SU-DHL-6 (cell line): Measurements from ENCODE around the gene TRPM3.

ENCODE experiments used
- H2AFZ ChIP-seq: fragments of 200-600 bp; sonication (generic); 2 replicates; pipeline ENCODE4 v1.6.1; 2014; ENCODE audit warnings: low read depth, mild to moderate bottlenecking, moderate library complexity, mixed read lengths, antibody characterized with exemption, low read length; ENCODE audit not compliant: severe bottlenecking
- H3F3A ChIP-seq: fragments of 200-600 bp; shearing (Covaris generic); 2 replicates; pipeline ENCODE4 v1.6.0; 2016; ENCODE audit warnings: antibody characterized with exemption, mild to moderate bottlenecking; ENCODE audit not compliant: insufficient read depth
- H3K27ac ChIP-seq: fragments of 200-600 bp; sonication (generic); 2 replicates; pipeline ENCODE4 v1.5.1; 2016; ENCODE audit warnings: low read depth, mild to moderate bottlenecking, low read length, moderate library complexity, mixed read lengths
- H3K27me3 ChIP-seq: fragments of 200-600 bp; sonication (generic), shearing (Covaris generic); 2 replicates; pipeline ENCODE4 v1.6.0; 2014; ENCODE audit warnings: mild to moderate bottlenecking, low read length
- H3K36me3 ChIP-seq: fragments of 200-600 bp; sonication (generic); 2 replicates; pipeline ENCODE4 v1.6.1; 2014; ENCODE audit warnings: mild to moderate bottlenecking, low read length, mixed read lengths
- H3K4me2 ChIP-seq: fragments of 300-600, 200-600 bp; shearing (Covaris generic), sonication (generic); 2 replicates; pipeline ENCODE4 v1.6.0; 2014; ENCODE audit warnings: low read length, low read depth, mild to moderate bottlenecking; ENCODE audit not compliant: poor library complexity, severe bottlenecking
- H3K4me3 ChIP-seq: fragments of 200-600 bp; sonication (generic); 2 replicates; pipeline ENCODE4 v1.5.1; 2014; ENCODE audit warnings: antibody characterized with exemption, low read length, mild to moderate bottlenecking, mixed read lengths; ENCODE audit not compliant: insufficient read depth, poor library complexity, severe bottlenecking
- H3K79me2 ChIP-seq: fragments of 200-600 bp; sonication (generic); 2 replicates; pipeline ENCODE4 v1.6.1; 2014; ENCODE audit warnings: mild to moderate bottlenecking, low read length, moderate library complexity; ENCODE audit not compliant: insufficient read depth
- H3K9ac ChIP-seq: fragments of 200-600 bp; sonication (generic); 2 replicates; pipeline ENCODE4 v1.7.0; 2014; ENCODE audit warnings: mild to moderate bottlenecking, low read length
- H3K9me2 ChIP-seq: fragments of 200-600 bp; sonication (generic); replicated peaks from 2 replicates; pipeline ENCODE4 v1.6.1; 2014; ENCODE audit warnings: low read length; ENCODE audit not compliant: insufficient read depth
- H3K9me3 ChIP-seq: fragments of 200-600 bp; sonication (generic); 2 replicates; pipeline ENCODE4 v1.6.1; 2014; ENCODE audit warnings: low read length, mixed read lengths; ENCODE audit not compliant: insufficient read depth
- H4K20me1 ChIP-seq: fragments of 200-600 bp; sonication (generic); 2 replicates; pipeline ENCODE4 v1.6.1; 2014; ENCODE audit warnings: low read depth, mild to moderate bottlenecking, antibody characterized with exemption, low read length, moderate library complexity, mixed read lengths
- EZH2phosphoT487 ChIP-seq: fragments of 200-600 bp; sonication (generic), shearing (Covaris generic); conservative IDR thresholded peaks from 2 replicates; pipeline ENCODE4 v1.6.1; 2018; ENCODE audit warnings: mild to moderate bottlenecking, antibody characterized with exemption, low read length, moderate library complexity, mixed read lengths
- TF ChIP-seq, protein P1 (sequence below): fragments of 200-600 bp; sonication (generic); IDR thresholded peaks from one replicate; pipeline ENCODE4 v1.5.1; 2017; ENCODE audit warnings: antibody characterized with exemption, mild to moderate bottlenecking, low read length, moderate library complexity; ENCODE audit not compliant: insufficient read depth, poor library complexity, severe bottlenecking

TRPM3 gene

DNA sequence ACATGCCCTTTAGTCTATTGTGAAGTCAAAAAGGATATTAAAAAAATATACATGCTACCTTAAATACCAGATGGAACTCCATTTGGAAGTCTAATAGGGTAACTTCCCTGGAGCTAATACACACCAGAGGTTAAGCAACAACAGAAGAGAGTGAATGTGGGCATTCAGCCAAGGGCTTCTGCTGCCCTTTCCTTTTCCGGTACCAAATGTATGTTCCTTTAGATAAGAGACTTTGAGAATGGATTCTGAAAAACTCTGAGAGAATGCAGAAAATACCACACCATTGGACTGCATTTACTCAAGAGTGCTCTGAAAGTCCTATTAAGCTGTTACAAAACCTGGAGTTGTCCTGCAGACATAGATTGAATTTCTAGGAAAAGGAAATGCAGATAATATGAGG lies 23.8 kb upstream of the TRPM3 start:
- H4K20me1 ChIP-seq, result no peaks in the 10 kb centered on the region
- TF ChIP-seq EZH2phosphoT487, result no peak
- TF ChIP-seq, protein P1, sequence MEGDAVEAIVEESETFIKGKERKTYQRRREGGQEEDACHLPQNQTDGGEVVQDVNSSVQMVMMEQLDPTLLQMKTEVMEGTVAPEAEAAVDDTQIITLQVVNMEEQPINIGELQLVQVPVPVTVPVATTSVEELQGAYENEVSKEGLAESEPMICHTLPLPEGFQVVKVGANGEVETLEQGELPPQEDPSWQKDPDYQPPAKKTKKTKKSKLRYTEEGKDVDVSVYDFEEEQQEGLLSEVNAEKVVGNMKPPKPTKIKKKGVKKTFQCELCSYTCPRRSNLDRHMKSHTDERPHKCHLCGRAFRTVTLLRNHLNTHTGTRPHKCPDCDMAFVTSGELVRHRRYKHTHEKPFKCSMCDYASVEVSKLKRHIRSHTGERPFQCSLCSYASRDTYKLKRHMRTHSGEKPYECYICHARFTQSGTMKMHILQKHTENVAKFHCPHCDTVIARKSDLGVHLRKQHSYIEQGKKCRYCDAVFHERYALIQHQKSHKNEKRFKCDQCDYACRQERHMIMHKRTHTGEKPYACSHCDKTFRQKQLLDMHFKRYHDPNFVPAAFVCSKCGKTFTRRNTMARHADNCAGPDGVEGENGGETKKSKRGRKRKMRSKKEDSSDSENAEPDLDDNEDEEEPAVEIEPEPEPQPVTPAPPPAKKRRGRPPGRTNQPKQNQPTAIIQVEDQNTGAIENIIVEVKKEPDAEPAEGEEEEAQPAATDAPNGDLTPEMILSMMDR, result no peak
- no peak overlapping the region for H3K4me3 ChIP-seq
- H3K4me2 ChIP-seq, result no peak overlapping the region
- H3K27ac ChIP-seq, result no peak overlapping the region
- no peaks in the 10 kb centered on the region for H3K79me2 ChIP-seq
- H3F3A ChIP-seq, result no peaks in the 10 kb centered on the region
- H3K36me3 ChIP-seq, result no peaks in the 10 kb centered on the region
- H3K9ac ChIP-seq, result no peak overlapping the region
- H3K9me2 ChIP-seq, result no peaks in the 10 kb centered on the region
- peaks cover 4% of the 10 kb centered on the region; the same call in 1 of the 2 replicates for H3K9me3 ChIP-seq
- no peaks in the 10 kb centered on the region for H3K27me3 ChIP-seq
- H2AFZ ChIP-seq, result no peak overlapping the region

DNA sequence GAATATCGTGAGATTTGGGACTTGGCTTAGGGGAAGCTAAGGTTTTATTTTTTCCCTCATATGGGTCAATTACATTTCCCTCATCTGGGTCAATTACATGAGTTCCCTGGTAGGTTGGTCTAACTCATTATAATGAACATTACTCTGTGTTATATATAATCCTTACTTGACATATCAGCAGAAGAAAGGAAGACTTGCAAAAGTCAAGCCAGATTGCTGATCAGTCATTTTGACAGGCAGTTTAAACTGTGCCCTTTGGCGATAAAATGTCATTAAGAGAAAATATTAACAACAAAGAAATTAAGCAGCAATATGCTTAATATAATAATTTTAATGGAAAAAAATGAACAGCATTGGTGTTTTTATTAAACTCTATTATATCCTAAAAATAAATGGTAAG lies 23.1 kb upstream of the TRPM3 start:
- no peaks in the 10 kb centered on the region for H3K27me3 ChIP-seq
- H3F3A ChIP-seq, result no peaks in the 10 kb centered on the region
- H3K9ac ChIP-seq, result no peak overlapping the region
- H4K20me1 ChIP-seq, result no peaks in the 10 kb centered on the region
- TF ChIP-seq, protein P1, result no peak
- no peak for TF ChIP-seq EZH2phosphoT487
- H3K4me2 ChIP-seq, result no peak overlapping the region
- no peak overlapping the region for H3K4me3 ChIP-seq
- no peaks in the 10 kb centered on the region for H3K36me3 ChIP-seq
- no peak overlapping the region for H3K27ac ChIP-seq
- no peaks in the 10 kb centered on the region for H3K79me2 ChIP-seq
- H2AFZ ChIP-seq, result no peak overlapping the region
- H3K9me2 ChIP-seq, result no peaks in the 10 kb centered on the region
- H3K9me3 ChIP-seq, result peaks cover 4% of the 10 kb centered on the region; the same call in 1 of the 2 replicates

DNA sequence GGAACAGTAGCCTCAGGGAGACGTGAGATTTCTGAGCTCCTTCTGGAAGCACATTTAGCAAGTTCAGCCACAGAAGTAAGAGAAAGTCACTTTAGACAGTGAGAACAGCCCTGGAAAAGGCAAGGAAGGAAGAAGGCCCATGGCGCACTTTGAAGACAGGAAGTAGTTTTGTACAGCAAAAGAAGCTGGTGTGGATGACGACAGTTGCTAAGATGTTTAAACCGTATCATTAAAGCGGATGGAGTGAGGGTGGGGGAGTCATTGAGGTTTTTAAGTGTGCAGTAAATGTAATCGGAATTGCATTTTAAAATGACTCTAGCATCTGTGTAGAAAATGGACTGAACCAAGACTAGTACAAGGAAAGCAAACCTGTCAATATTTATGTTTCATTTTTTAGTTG lies 15.3 kb upstream of the TRPM3 start:
- Histone ChIP-seq H3K79me2 (no peaks in the 10 kb centered on the region), H3K27me3 (no peaks in the 10 kb centered on the region), H3K9me2 (no peaks in the 10 kb centered on the region), H3K27ac (no peak overlapping the region), H3K4me3 (no peak overlapping the region), H3K4me2 (no peak overlapping the region), H4K20me1 (no peaks in the 10 kb centered on the region), H3K36me3 (no peaks in the 10 kb centered on the region), H2AFZ (no peak overlapping the region), H3F3A (no peaks in the 10 kb centered on the region), H3K9me3 (no peaks in the 10 kb centered on the region), H3K9ac (no peak overlapping the region)
- TF ChIP-seq EZH2phosphoT487, result no peak
- TF ChIP-seq, protein P1, result no peak

DNA sequence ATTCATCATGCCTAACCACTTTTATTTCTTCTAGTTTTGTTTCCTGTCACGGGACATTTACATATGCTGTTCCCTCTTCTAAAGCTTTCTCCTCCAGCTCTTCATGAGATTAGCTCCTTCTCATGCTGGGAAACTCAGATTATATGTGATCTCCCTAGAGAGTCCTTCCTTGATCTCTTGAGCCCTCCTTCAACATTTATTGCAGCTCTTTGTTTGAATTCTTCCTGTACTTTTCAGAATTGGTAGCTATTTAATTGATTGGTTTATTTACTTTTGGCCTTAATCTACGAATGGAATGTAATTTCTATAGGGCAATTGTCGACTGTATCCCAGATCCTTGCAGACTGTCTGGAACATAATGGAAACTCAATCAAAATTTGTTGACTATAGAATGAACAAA lies 9.7 kb upstream of the TRPM3 start:
- Histone ChIP-seq H2AFZ (no peak overlapping the region), H3K79me2 (no peaks in the 10 kb centered on the region), H3F3A (no peaks in the 10 kb centered on the region), H3K4me3 (no peak overlapping the region), H3K27me3 (no peaks in the 10 kb centered on the region), H3K4me2 (no peak overlapping the region), H3K27ac (no peak overlapping the region), H4K20me1 (no peaks in the 10 kb centered on the region), H3K9me2 (no peaks in the 10 kb centered on the region), H3K36me3 (no peaks in the 10 kb centered on the region), H3K9me3 (no peaks in the 10 kb centered on the region), H3K9ac (no peak overlapping the region)
- no peak for TF ChIP-seq EZH2phosphoT487
- TF ChIP-seq, protein P1, result no peak
